HG02798 (cell line): Measurements from ENCODE around the gene C8G.

Experiments used
- ATAC-seq: cut with Tn5 transposase; IDR thresholded peaks from one replicate; pipeline ENCODE4 v1.9.1; 2021; ENCODE audit warnings: mild to moderate bottlenecking; ENCODE audit not compliant: unreplicated experiment, poor library complexity

C8G gene

DNA sequence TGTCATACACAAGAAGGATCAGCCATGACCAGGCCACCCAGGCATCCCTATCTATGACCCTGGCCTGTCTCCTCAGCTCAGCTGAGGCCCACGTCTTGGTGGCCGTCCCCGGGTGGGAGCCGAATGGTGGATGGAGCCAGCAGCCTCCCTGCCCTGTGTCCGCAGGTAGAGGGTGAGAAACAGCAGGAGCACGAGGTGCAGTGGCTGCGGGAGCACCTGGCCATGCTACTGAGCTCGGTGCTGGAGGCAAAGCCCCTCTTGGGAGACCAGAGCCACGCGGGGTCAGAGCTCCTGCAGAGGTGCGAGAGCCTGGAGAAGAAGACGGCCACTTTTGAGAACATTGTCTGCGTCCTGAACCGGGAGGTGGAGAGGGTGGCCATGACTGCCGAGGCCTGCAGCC is 25.0 kb upstream of the C8G start:
- ATAC-seq: no peak

DNA sequence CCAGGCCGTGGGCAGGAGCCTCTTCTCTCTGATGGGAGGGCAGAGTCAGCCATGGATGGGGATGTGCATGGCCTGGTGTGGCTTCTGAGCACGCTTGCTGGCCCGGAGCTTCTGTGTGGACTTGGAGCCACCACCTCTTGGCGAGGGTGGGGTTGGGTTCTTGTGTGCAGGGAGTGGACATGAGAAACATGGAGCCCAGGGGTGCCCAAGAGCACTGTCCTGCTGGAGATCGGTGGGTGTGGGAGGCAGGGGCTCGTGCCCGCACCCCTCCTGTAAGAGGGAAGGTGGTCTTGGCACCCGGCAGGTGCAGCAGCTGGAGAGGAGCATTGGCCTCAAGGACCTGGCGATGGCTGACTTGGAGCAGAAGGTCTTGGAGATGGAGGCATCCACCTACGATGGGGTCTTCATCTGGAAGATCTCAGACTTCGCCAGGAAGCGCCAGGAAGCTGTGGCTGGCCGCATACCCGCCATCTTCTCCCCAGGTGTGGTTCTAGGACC is 24.3 kb upstream of the C8G start:
- ATAC-seq: no peak

GRCh38 chr9:136921307-136921706 is 23.7 kb upstream of the C8G start:
- no peak for ATAC-seq

DNA sequence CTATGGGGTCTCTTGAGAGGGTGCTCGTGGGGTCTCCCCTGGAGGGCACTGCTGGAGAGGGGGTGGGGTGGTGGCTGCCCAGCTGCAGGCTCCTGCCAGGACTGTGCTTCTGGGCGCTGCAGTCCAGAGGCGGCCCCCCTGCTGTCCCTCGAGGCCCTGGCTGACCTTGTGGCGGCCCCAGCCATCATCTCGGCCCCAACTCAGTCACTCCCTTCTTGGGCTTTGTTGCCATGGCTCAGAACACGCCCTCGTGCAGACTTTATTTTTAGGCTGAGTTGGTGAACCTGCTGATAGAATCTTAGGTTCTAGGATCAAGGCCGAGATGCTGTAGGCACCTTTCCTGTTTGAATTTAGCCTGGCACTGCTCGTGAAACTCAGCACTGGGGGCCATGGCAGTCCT is 23.3 kb upstream of the C8G start:
- no peak for ATAC-seq

DNA sequence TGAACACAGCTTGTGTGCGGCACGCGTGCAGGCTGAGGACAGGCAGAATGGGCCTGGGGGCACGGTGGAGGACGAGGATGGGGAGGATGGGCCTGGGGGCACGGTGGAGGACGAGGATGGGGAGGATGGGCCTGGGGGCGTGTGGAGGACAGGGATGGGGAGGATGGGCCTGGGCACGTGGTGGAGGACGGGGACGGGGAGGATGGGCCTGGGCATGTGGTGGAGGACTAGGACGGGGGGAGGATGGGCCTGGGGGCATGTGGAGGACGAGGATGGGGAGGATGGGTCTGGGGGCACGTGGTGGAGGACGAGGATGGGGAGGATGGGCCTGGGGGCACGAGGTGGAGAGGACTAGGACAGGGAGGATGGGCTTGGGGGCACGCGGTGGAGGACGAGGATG is 22.5 kb upstream of the C8G start:
- ATAC-seq: no peak

DNA sequence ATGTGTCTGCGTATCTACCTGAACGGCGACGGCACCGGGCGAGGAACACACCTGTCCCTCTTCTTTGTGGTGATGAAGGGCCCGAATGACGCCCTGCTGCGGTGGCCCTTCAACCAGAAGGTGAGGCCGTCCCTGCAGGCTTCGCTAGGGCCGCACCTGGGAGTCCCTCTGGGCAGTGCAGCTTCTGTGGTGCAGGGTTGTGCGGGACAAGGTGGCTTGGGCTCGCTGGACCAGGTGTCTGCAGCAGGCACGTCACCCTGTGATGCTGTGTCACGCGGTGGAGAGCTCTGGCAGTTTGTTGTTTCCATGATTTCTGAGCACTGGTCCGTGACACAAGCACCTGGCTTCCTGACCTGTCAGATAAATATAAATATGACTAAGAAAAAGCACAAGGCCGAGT is 21.2 kb upstream of the C8G start:
- no peak for ATAC-seq

DNA sequence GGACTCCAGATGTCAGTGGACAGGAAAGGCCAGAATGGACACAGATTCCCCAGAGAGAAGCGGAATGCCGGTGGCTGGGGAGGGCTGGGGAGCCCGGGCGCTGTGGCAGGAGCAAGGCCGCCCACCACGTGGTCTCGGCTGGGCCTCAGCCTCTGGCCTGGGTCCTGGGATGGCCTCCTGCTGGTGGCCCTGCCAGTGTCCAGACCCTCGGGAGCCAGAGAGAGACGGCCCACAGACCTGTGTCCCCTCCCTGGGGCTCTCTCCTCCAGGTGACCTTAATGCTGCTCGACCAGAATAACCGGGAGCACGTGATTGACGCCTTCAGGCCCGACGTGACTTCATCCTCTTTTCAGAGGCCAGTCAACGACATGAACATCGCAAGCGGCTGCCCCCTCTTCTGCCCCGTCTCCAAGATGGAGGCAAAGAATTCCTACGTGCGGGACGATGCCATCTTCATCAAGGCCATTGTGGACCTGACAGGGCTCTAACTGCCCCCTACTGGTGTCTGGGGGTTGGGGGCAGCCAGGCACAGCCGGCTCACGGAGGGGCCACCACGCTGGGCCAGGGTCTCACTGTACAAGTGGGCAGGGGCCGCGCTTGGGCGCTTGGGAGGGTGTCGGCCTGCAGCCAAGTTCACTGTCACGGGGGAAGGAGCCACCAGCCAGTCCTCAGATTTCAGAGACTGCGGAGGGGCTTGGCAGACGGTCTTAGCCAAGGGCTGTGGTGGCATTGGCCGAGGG is 19.5 kb upstream of the C8G start:
- no peak for ATAC-seq

DNA sequence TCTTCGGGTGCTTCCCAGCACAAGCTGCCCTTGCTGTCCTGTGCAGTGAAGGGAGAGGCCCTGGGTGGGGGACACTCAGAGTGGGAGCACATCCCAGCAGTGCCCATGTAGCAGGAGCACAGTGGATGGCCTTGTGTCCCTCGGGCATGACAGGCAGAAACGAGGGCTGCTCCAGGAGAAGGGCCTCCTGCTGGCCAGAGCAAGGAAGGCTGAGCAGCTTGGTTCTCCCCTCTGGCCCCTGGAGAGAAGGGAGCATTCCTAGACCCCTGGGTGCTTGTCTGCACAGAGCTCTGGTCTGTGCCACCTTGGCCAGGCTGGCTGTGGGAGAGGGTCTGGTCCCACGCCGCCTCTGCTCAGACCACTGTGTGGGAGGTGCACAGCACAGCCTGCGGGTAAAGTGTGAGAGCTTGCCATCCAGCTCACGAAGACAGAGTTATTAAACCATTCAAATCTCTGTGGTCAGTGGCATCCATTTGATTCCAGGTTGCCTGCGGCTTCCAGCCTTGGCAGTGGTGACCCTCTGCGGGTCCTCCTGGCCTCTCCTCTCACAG is 18.8 kb upstream of the C8G start:
- no peak for ATAC-seq

DNA sequence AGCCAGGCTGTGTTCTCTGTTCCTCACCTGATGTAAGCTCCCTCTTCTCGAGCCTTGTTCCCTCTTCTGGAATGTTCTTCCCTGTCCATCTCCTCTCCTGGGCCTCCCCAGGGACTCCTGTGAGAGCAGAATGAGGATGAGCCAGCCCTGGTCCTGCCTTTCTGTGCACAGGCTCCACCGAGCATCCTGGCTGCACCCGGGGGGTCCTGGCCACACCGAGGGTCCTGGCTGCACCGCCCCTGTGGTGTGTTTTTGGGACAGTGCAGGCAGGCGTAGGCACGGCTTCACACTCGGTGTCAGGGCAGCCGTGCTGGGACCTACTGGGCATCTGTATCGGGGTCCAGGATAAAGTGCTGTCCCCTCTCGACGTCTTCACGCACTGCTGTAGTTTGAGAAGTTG is 18.3 kb upstream of the C8G start:
- no peak for ATAC-seq

- ATAC-seq: no peak
These were observed 17.4 kb upstream of the C8G start for GRCh38 chr9:136927343-136928271.

GRCh38 chr9:136928591-136928990 is 16.5 kb upstream of the C8G start:
- no peak for ATAC-seq

DNA sequence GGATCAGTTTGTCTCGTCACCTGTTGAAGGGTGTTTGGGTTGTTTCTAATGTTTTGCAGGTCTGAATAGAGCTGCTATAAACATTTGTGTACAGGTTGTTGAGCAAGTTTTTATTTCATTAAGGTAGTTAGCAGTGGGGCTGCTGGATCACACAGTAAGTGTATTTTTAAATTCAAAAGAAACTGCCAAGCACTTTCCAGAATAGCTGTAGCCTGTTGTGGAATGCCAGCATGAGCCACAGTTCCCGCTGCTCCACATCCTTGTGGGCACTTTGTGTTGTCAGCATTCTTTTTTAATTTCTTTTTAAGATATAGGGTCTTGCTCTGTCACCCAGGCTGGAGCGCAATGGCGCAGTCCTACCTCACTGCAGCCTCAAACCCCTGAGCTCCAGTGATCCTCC is 15.0 kb upstream of the C8G start:
- no peak for ATAC-seq

DNA sequence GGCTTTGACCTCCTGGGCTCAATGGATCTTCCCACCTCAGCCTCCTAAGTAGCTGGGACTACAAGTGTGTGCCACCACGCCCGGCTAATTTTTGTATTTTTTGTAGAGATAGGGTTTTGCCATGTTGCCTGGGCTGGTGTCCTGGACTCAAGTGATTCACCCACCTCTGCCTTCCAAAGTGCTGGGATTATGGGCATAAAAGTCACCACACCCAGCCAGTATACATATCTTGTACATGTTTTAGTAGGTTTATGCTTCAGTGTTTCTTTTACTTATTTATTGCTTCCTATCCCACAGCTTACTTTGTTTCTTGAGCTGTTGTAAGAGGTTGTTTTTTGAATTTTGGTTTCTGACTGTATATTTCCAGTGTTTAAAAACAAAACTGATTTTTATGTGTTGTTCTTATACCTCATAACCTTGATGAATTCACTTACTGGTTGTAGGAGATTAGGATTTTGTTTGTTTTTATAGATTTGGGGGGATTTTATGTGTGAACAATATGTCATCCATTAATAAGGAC is 13.4 kb upstream of the C8G start:
- ATAC-seq: no peak

- ATAC-seq: no peak
These were observed 10.8 kb upstream of the C8G start for GRCh38 chr9:136934277-136934676.

DNA sequence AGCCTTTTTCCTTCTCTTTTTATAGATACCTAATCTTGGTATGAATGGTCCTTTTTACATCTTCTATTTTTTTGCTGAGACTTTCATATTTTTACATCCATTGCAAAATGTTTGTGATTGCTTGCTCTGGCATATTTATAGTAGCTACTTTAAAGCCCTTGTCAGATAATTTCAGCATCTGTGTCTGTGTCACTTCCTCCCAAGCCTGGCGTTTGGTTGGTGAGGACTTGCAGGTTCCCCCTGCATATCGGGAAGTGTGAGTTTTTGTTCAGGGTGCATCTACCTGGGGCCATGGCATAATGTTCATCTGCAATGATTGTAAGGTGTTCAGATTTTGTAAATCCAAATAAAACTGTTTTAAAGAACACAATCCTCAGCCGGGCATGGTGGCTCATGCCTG is 9.4 kb upstream of the C8G start:
- no peak for ATAC-seq

DNA sequence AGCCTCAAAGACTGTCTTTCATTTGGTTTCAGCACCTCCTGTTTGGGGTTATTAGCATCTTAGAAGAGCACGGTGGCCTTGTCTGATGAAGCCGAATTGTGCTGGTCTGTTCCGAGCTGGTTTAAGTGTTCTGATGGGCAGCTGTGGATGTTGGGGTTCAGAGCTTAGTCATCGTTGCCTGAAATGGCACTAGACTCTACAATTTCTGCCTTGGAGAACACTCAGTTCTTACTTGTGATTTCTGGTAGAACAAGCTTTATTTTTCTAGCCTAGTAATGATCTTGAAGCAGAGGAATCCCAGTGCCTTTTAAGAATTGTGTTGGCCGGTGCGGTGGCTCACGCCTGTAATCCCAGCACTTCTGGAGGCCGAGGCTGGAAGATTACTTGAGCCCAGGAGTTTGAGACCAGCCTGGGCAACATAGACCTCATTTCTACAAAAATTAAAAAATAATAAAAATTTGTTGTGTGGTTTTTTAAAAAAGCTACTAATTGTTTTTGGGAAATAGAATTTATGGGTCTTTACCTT is 8.3 kb upstream of the C8G start:
- no peak for ATAC-seq

DNA sequence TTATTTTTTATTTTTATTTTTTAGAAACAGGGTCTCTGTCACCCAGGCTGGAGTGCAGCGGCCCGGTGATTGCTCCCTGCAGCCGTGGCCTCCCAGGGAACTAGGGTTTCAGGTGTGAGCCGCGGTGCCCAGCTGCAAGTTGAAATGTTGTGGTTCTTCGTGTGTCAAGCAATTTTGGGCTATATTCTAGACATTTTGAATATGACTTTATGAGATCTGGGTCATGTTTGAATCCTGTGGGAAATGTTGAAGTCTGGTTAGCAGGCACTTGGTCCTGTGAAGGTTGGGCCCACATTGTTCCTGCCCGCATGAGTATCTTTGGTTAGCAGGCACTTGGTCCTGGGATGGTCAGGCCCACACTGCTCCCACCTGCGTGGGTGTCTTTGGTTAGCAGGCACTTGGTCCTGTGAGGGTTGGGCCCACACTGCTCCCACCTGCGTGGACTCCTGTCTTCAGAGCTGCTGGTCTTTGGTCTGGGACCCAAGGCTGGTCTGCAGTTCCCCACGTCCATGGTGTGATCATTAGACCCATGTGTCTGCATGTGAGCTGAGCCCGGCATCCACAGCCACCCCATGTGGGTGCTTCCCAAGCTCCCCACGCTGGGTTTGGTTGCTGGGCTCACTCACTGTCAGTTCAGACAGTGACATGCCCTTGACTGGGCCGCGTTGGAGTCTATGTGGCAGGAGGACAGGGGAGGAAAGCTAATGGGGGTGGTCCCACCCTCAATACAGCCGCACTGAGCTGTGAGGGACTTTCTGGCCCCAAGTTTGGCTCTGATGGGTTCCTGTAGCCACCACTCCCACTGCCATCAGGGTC is 7.6 kb upstream of the C8G start:
- ATAC-seq: no peak

DNA sequence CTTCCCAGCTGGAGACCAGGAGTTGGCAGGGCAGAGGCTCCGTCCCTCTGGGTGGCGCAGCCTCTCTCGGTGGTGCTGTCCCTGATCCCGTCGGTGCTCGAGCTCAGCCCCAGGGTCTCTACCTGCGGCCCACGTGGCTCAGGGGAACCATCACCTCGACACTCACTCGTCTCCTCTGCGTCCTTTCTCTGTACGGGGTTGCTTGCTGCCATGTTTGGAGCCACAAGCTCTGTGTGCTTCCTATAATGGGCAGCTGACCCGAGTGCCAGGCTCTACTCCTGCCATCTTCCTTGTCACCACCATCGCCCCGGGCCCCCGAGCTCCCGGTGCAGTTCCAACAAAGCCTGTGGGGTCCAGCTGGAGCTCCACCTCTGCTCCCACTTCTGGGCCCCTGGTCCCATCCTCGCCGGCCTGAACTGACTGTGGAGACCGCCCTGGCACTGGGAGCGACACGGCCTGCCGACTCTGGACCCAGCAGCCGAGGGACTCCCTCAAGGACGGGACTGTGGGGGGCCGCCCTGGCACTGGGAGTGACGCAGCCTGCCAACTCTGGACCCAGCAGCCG is 5.5 kb upstream of the C8G start:
- ATAC-seq: no peak

- no peak for ATAC-seq
These were observed 5.0 kb upstream of the C8G start for GRCh38 chr9:136939996-136940525.
